ENCODE data around the gene MCRIP2. TPM values are rescaled to one million over a fixed set of nuclear protein-coding genes. Genes with fewer than 3 reads are reported as not detected.

MCRIP2 gene
- total RNA-seq, 1 donor from 2014 or later = 16.6 TPM

GRCh38 chr16:609316-609715 lies 32.3 kb upstream of the MCRIP2 start:
- Mint-ChIP-seq H3K9me3 (ENCODE audit: unreplicated experiment) (peaks cover 3% of the 10 kb centered on the region), H3K27me3 (ENCODE audit: unreplicated experiment) (peaks cover 10% of the 10 kb centered on the region), H3K36me3 (ENCODE audit: unreplicated experiment) (peaks cover 9% of the 10 kb centered on the region), H3K27ac (ENCODE audit: unreplicated experiment) (peak overlapping the region; percentile 44), H3K4me3 (ENCODE audit: unreplicated experiment) (no peak overlapping the region), H3K4me1 (ENCODE audit: low read depth, unreplicated experiment) (peaks cover 15% of the 10 kb centered on the region)
- DNase-seq = no peak
- no peak for TF ChIP-seq CTCF (IDR thresholded peaks at IDR 0.05; ENCODE audit: partially characterized antibody, unreplicated experiment)

GRCh38 chr16:609984-610383 lies 31.6 kb upstream of the MCRIP2 start:
- peak overlapping the region; percentile 54 for H3K4me3 Mint-ChIP-seq (ENCODE audit: unreplicated experiment)
- peak overlapping the region; percentile 17 for H3K27ac Mint-ChIP-seq (ENCODE audit: unreplicated experiment)

GRCh38 chr16:610513-611381 lies 30.9 kb upstream of the MCRIP2 start:
- Mint-ChIP-seq H3K36me3 (ENCODE audit: unreplicated experiment) (peaks cover 17% of the 10 kb centered on the region), H3K4me3 (ENCODE audit: unreplicated experiment) (peak overlapping the region; percentile 54), H3K27ac (ENCODE audit: unreplicated experiment) (no peak overlapping the region), H3K9me3 (ENCODE audit: unreplicated experiment) (peaks cover 3% of the 10 kb centered on the region), H3K27me3 (ENCODE audit: unreplicated experiment) (peaks cover 13% of the 10 kb centered on the region), H3K4me1 (ENCODE audit: low read depth, unreplicated experiment) (peaks cover 20% of the 10 kb centered on the region)
- peak; percentile 52 for TF ChIP-seq CTCF (IDR thresholded peaks at IDR 0.05; ENCODE audit: partially characterized antibody, unreplicated experiment)
- DNase-seq = no peak

More at GRCh38 chr16:609984-610383, 31.6 kb upstream of the MCRIP2 start:
- H3K36me3 Mint-ChIP-seq (ENCODE audit: unreplicated experiment) = peaks cover 16% of the 10 kb centered on the region
- peaks cover 3% of the 10 kb centered on the region for H3K9me3 Mint-ChIP-seq (ENCODE audit: unreplicated experiment)
- DNase-seq = no peak
- peaks cover 18% of the 10 kb centered on the region for H3K4me1 Mint-ChIP-seq (ENCODE audit: low read depth, unreplicated experiment)
- H3K27me3 Mint-ChIP-seq (ENCODE audit: unreplicated experiment) = peaks cover 10% of the 10 kb centered on the region
- TF ChIP-seq CTCF (IDR thresholded peaks at IDR 0.05; ENCODE audit: partially characterized antibody, unreplicated experiment) = no peak

- Mint-ChIP-seq H3K36me3 (ENCODE audit: unreplicated experiment) (peaks cover 21% of the 10 kb centered on the region), H3K4me1 (ENCODE audit: low read depth, unreplicated experiment) (peaks cover 9% of the 10 kb centered on the region), H3K9me3 (ENCODE audit: unreplicated experiment) (peaks cover 6% of the 10 kb centered on the region), H3K27me3 (ENCODE audit: unreplicated experiment) (peaks cover 9% of the 10 kb centered on the region), H3K4me3 (ENCODE audit: unreplicated experiment) (no peak overlapping the region), H3K27ac (ENCODE audit: unreplicated experiment) (no peak overlapping the region)
- no peak for DNase-seq
- TF ChIP-seq CTCF (IDR thresholded peaks at IDR 0.05; ENCODE audit: partially characterized antibody, unreplicated experiment) = no peak
Observed at GRCh38 chr16:615122-615521, 26.5 kb upstream of the MCRIP2 start.
